Subcutaneous adipose tissue (tissue), 4 donors: Measurements from ENCODE around the gene MCAM. TPM values are rescaled to one million over a fixed set of nuclear protein-coding genes. Genes with fewer than 3 reads are reported as not detected.

Experiments used
- CTCF ChIP-seq: fragments of 450-650 bp; IDR thresholded peaks from one replicate; pipeline ENCODE4 v1.5.1; 2016; ENCODE audit warnings: low read depth, mild to moderate bottlenecking, control low read depth, antibody characterized with exemption, moderate library complexity
- total RNA-seq, 4 donors: library from RNA; depleted of rRNA; stranded (reverse); fragments of >200 nt; gene quantifications; one replicate each; pipeline ENCODE4 v1.1.0, GENCODE V29; 2016

Gene MCAM
- total RNA-seq, 4 donors from 2014 or later: 655 to 1,853 (median 1,046) TPM

GRCh38 chr11:119322360-119322739 is 5.4 kb upstream of the MCAM start:
- TF ChIP-seq CTCF: no peak

GRCh38 chr11:119320776-119321524 is 4.0 kb upstream of the MCAM start:
- TF ChIP-seq CTCF: no peak

GRCh38 chr11:119320240-119320775 is 3.4 kb upstream of the MCAM start:
- TF ChIP-seq CTCF: no peak

- no peak for TF ChIP-seq CTCF
Measured at GRCh38 chr11:119319700-119320239, 2.8 kb upstream of the MCAM start.

DNA sequence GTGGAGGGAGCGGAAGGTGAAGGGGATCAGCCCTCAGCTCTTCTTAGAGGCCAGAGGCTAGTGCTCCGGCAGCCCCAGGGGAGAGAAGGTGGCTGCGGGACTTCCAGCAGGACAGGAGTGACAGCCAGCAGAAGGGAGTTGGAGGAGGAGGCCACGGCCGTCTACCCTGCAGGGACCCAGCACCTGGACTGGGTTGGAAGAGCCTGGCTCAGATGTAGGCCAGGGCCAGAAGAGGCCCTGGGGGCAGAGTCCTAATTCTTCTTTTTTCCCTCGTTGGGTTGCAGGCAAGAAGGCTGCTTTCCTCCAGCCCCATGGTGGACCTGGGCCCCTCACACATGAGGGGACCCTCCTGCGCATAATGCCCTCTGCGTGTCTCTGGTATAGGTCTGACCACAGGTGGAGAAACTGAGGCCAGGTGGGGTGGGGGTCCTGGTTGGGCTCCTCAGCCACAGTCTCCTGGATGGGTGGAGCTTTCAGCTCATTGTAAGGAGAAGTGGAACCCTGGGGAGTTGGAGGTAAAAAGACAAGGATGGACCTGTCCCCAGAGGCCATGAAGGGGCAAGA is 2.3 kb upstream of the MCAM start:
- no peak for TF ChIP-seq CTCF

GRCh38 chr11:119318240-119319135 is 1.6 kb upstream of the MCAM start:
- TF ChIP-seq CTCF: no peak
